Thyroid gland (tissue), 4 donors: ENCODE measurements around the gene SLCO2B1.

Experiments used
- CTCF ChIP-seq, 6 experiments: fragments of 200-600 bp in 3 of 6; fragments of 450-650 bp in 3 of 6; sonication (generic) in 3 of 6; IDR thresholded peaks; one replicate each; pipeline ENCODE4 v1.5.1; 2016 to 2019; ENCODE audit warnings: antibody characterized with exemption in 6 of 6, mild to moderate bottlenecking in 2 of 6, inconsistent platforms in 1 of 6, moderate library complexity in 1 of 6
- POLR2A ChIP-seq, 2 donors: fragments of 450-650 bp; IDR thresholded peaks; one replicate each; pipeline ENCODE4 v1.6.1; 2017; ENCODE audit warnings: antibody characterized with exemption in 2 of 2, mild to moderate bottlenecking in 2 of 2, moderate library complexity in 1 of 2

DNA sequence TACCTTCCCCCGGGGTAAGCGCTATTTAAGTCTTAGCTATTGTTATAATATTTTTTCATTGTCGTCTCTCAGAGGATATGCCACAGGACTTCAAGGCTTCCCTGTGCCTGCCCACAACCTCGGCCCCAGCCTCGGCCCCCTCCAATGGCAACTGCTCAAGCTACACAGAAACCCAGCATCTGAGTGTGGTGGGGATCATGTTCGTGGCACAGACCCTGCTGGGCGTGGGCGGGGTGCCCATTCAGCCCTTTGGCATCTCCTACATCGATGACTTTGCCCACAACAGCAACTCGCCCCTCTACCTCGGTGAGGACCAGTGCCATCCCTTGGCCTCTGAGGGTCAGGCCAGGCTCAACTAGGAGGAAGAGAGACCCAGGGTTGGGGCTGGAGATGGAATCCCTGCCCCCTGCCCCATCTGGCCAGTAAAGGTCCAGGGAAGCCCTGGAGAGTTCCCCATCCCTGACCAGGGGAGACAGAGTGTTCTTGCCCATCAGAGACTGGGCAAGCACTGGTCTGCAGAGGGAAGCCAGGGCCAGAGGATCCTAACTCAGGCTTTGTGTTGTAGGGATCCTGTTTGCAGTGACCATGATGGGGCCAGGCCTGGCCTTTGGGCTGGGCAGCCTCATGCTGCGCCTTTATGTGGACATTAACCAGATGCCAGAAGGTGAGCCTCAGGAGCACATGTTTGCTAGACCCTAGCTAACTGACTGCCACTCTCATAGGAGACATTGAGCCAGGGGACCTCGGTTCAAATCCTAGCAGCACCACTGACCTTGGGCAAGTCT, 18.4 kb downstream of the SLCO2B1 start:
- no peak for TF ChIP-seq CTCF (IDR thresholded peaks at IDR 0.05)
- TF ChIP-seq POLR2A (IDR thresholded peaks at IDR 0.05) = no peak
